Suprapubic skin (tissue), 4 donors: ENCODE data around the gene NPAS2. TPM values are rescaled to one million over a fixed set of nuclear protein-coding genes. Genes with fewer than 3 reads are reported as not detected.
A peak's percentile ranks its signal among the peaks of the same experiment; 100 is the strongest.

Experiments
- DNase-seq, 2 donors: peaks; one replicate each; pipeline ENCODE4 v3.0.0-alpha.2; 2019; ENCODE audit warnings: low spot score in 2 of 2
- H3K27ac ChIP-seq: fragments of 200-600 bp; sonication (generic); one replicate; pipeline ENCODE4 v1.5.1; 2019
- H3K27me3 ChIP-seq: fragments of 200-600 bp; sonication (generic); one replicate; pipeline ENCODE4 v1.5.1; 2019
- H3K36me3 ChIP-seq: fragments of 200-600 bp; sonication (generic); one replicate; pipeline ENCODE4 v1.5.1; 2019
- H3K4me1 ChIP-seq: fragments of 200-600 bp; sonication (generic); one replicate; pipeline ENCODE4 v1.5.1; 2019
- H3K4me3 ChIP-seq: fragments of 200-600 bp; sonication (generic); one replicate; pipeline ENCODE4 v1.5.1; 2019; ENCODE audit warnings: mild to moderate bottlenecking
- H3K9me3 ChIP-seq: fragments of 200-600 bp; sonication (generic); one replicate; pipeline ENCODE4 v1.5.1; 2019
- EP300 ChIP-seq: sonication (generic); formaldehyde crosslinking; IDR thresholded peaks from one replicate; pipeline ENCODE4 v1.6.1; 2017; ENCODE audit warnings: antibody characterized with exemption
- POLR2A ChIP-seq, 2 donors: fragments of 450-650 bp; IDR thresholded peaks; one replicate each; pipeline ENCODE4 v1.6.1; 2017; ENCODE audit warnings: antibody characterized with exemption in 2 of 2, mild to moderate bottlenecking in 2 of 2, moderate library complexity in 2 of 2
- POLR2AphosphoS5 ChIP-seq, 3 donors: sonication (generic); formaldehyde crosslinking; IDR thresholded peaks; one replicate each; pipeline ENCODE4 v1.6.1; 2017; ENCODE audit warnings: antibody characterized with exemption in 3 of 3
- WGBS: methylation state at CpG from one replicate; pipeline ENCODE4 v1.1.5; 2018; 5-methylcytosine and 5-hydroxymethylcytosine counted together
- total RNA-seq, 4 donors: library from RNA; depleted of rRNA; stranded (reverse); fragments of >200 nt; gene quantifications; one replicate each; pipeline ENCODE4 v1.1.0, GENCODE V29; 2016
- TF ChIP-seq, protein P1 (sequence below), 2 donors: fragments of 200-600 bp in 1 of 2; fragments of 450-650 bp in 1 of 2; sonication (generic) in 1 of 2; IDR thresholded peaks; one replicate each; pipeline ENCODE4 v1.5.1; 2016 to 2019; ENCODE audit warnings: antibody characterized with exemption in 2 of 2, mild to moderate bottlenecking in 1 of 2, moderate library complexity in 1 of 2

Gene NPAS2
- total RNA-seq, 4 donors from 2014 or later = 46.5 to 90.1 (median 62.9) TPM

- no peaks in the 10 kb centered on the region for H3K27me3 ChIP-seq
- DNase-seq = no peak
- H3K4me3 ChIP-seq = no peak overlapping the region
- no peak overlapping the region for H3K27ac ChIP-seq
- peaks cover 7% of the 10 kb centered on the region for H3K4me1 ChIP-seq
- TF ChIP-seq POLR2AphosphoS5 (IDR thresholded peaks at IDR 0.05) = no peak
- TF ChIP-seq POLR2A (IDR thresholded peaks at IDR 0.05) = no peak
- TF ChIP-seq, protein P1, sequence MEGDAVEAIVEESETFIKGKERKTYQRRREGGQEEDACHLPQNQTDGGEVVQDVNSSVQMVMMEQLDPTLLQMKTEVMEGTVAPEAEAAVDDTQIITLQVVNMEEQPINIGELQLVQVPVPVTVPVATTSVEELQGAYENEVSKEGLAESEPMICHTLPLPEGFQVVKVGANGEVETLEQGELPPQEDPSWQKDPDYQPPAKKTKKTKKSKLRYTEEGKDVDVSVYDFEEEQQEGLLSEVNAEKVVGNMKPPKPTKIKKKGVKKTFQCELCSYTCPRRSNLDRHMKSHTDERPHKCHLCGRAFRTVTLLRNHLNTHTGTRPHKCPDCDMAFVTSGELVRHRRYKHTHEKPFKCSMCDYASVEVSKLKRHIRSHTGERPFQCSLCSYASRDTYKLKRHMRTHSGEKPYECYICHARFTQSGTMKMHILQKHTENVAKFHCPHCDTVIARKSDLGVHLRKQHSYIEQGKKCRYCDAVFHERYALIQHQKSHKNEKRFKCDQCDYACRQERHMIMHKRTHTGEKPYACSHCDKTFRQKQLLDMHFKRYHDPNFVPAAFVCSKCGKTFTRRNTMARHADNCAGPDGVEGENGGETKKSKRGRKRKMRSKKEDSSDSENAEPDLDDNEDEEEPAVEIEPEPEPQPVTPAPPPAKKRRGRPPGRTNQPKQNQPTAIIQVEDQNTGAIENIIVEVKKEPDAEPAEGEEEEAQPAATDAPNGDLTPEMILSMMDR (IDR thresholded peaks at IDR 0.05) = no peak
- no peak for TF ChIP-seq EP300
- 88% methylated on average over 2 of the region's 2 CpGs for WGBS
- no peaks in the 10 kb centered on the region for H3K9me3 ChIP-seq
- H3K36me3 ChIP-seq = no peaks in the 10 kb centered on the region
Measured at GRCh38 chr2:100859902-100860301, 40.0 kb downstream of the NPAS2 start.

- Histone ChIP-seq H3K36me3 (no peaks in the 10 kb centered on the region), H3K4me3 (no peak overlapping the region), H3K27ac (no peak overlapping the region), H3K4me1 (peaks cover 12% of the 10 kb centered on the region), H3K9me3 (no peaks in the 10 kb centered on the region), H3K27me3 (no peaks in the 10 kb centered on the region)
- peak in 1 of 2 donors; percentile 59 for DNase-seq
- TF ChIP-seq POLR2AphosphoS5 (IDR thresholded peaks at IDR 0.05) = no peak
- TF ChIP-seq, protein P1 (IDR thresholded peaks at IDR 0.05) = no peak
- TF ChIP-seq EP300 = no peak
- no peak for TF ChIP-seq POLR2A (IDR thresholded peaks at IDR 0.05)
- WGBS = 93% methylated on average over 4 of the region's 4 CpGs
Measured at GRCh38 chr2:100861340-100861739, 41.4 kb downstream of the NPAS2 start.

GRCh38 chr2:100862081-100862480, 42.1 kb downstream of the NPAS2 start:
- Histone ChIP-seq H3K27me3 (no peaks in the 10 kb centered on the region), H3K36me3 (no peaks in the 10 kb centered on the region), H3K27ac (no peak overlapping the region), H3K9me3 (no peaks in the 10 kb centered on the region), H3K4me3 (no peak overlapping the region), H3K4me1 (peaks cover 12% of the 10 kb centered on the region)
- WGBS = 60% methylated on average over 5 of the region's 5 CpGs
- no peak for DNase-seq
- TF ChIP-seq POLR2A (IDR thresholded peaks at IDR 0.05) = no peak
- no peak for TF ChIP-seq EP300
- no peak for TF ChIP-seq POLR2AphosphoS5 (IDR thresholded peaks at IDR 0.05)
- TF ChIP-seq, protein P1 (IDR thresholded peaks at IDR 0.05) = no peak

GRCh38 chr2:100865816-100866460, 46.0 kb downstream of the NPAS2 start:
- peak in 1 of 2 donors; percentile 8 for DNase-seq

GRCh38 chr2:100868083-100868482, 48.1 kb downstream of the NPAS2 start:
- DNase-seq = no peak
- H3K9me3 ChIP-seq = peaks cover 15% of the 10 kb centered on the region
- TF ChIP-seq POLR2AphosphoS5 (IDR thresholded peaks at IDR 0.05) (no peak), EP300 (no peak)
- H3K36me3 ChIP-seq = no peaks in the 10 kb centered on the region
- no peak overlapping the region for H3K4me3 ChIP-seq
- H3K27ac ChIP-seq = no peak overlapping the region
- H3K27me3 ChIP-seq = no peaks in the 10 kb centered on the region
- H3K4me1 ChIP-seq = peaks cover 6% of the 10 kb centered on the region

More at GRCh38 chr2:100865816-100866460, 46.0 kb downstream of the NPAS2 start:
- H3K4me1 ChIP-seq = peaks cover 9% of the 10 kb centered on the region
- TF ChIP-seq POLR2A (IDR thresholded peaks at IDR 0.05) = no peak
- no peak for TF ChIP-seq POLR2AphosphoS5 (IDR thresholded peaks at IDR 0.05)
- TF ChIP-seq, protein P1 (IDR thresholded peaks at IDR 0.05) = no peak
- no peak for TF ChIP-seq EP300
- no peaks in the 10 kb centered on the region for H3K36me3 ChIP-seq
- no peak overlapping the region for H3K4me3 ChIP-seq
- WGBS = 87% methylated on average over 5 of the region's 5 CpGs
- H3K27me3 ChIP-seq = no peaks in the 10 kb centered on the region
- no peak overlapping the region for H3K27ac ChIP-seq
- peaks cover 15% of the 10 kb centered on the region for H3K9me3 ChIP-seq
